WTC11 (cell line): ENCODE results near the gene BCL11B. TPM values are rescaled to one million over a fixed set of nuclear protein-coding genes. Genes with fewer than 3 reads are reported as not detected.

ENCODE experiments used
- ATAC-seq: fragments of 200-7000 bp; cut with Tn5 transposase; 2 replicates; pipeline ENCODE4 v1.10.0; 2021; ENCODE audit warnings: mild to moderate bottlenecking, moderate library complexity
- CTCF ChIA-PET: fragments of 300-600 bp; sonication (Branson Sonifier 250); formaldehyde crosslinking; loops from one replicate; lab custom pipeline; 2021; ENCODE audit warnings: antibody characterized with exemption; lab: Charles Lee
- POLR2A ChIA-PET: fragments of 350-600 bp; sonication (Branson Sonifier 250); formaldehyde crosslinking; loops from one replicate; lab custom pipeline; 2021; ENCODE audit warnings: antibody characterized with exemption; lab: Charles Lee
- DNase-seq: peaks from one replicate; pipeline ENCODE4 v3.0.0; 2021; ENCODE audit warnings: low spot score
- H3K27ac Mint-ChIP-seq: 2 replicates; pipeline ENCODE4 v1.8.0; 2021; ENCODE audit warnings: mixed read lengths
- H3K27me3 Mint-ChIP-seq: 2 replicates; pipeline ENCODE4 v1.8.0; 2021; ENCODE audit warnings: low read depth, mild to moderate bottlenecking, moderate library complexity, mixed read lengths
- H3K36me3 Mint-ChIP-seq: 2 replicates; pipeline ENCODE4 v1.8.0; 2021; ENCODE audit warnings: mixed read lengths
- H3K4me1 Mint-ChIP-seq: 2 replicates; pipeline ENCODE4 v1.8.0; 2022; ENCODE audit warnings: mixed read lengths
- H3K4me3 Mint-ChIP-seq: 2 replicates; pipeline ENCODE4 v1.8.0; 2021; ENCODE audit warnings: mild to moderate bottlenecking, moderate library complexity, mixed read lengths
- H3K9me3 Mint-ChIP-seq: 2 replicates; pipeline ENCODE4 v1.8.0; 2021; ENCODE audit warnings: mixed read lengths
- CDX4 ChIP-seq: fragments of 250-450 bp; sonication (Bioruptor Pico); IDR thresholded peaks from 2 replicates; pipeline ENCODE4 v1.9.0; 2021; ENCODE audit warnings: moderate library complexity, mild to moderate bottlenecking, inconsistent platforms, borderline replicate concordance
- CREB1 ChIP-seq: sonication (generic); formaldehyde crosslinking; IDR thresholded peaks from 2 replicates; pipeline ENCODE4 v1.8.0; 2023; ENCODE audit warnings: mild to moderate bottlenecking, missing genetic modification reagents
- ELF4 ChIP-seq: sonication (generic); formaldehyde crosslinking; IDR thresholded peaks from 2 replicates; pipeline ENCODE4 v1.8.1; 2022; ENCODE audit warnings: low read depth, mild to moderate bottlenecking, moderate library complexity, missing genetic modification reagents
- ETV6 ChIP-seq: sonication (generic); formaldehyde crosslinking; IDR thresholded peaks from 2 replicates; pipeline ENCODE4 v1.8.1; 2022; ENCODE audit warnings: mild to moderate bottlenecking, missing genetic modification reagents
- FOXJ3 ChIP-seq: sonication (generic); formaldehyde crosslinking; IDR thresholded peaks from 2 replicates; pipeline ENCODE4 v1.9.0; 2021; ENCODE audit warnings: missing genetic modification reagents, mild to moderate bottlenecking, borderline replicate concordance
- GRHL2 ChIP-seq: fragments of 250-450 bp; sonication (Bioruptor Pico); IDR thresholded peaks from 2 replicates; pipeline ENCODE4 v1.8.0; 2022; ENCODE audit warnings: mild to moderate bottlenecking, moderate library complexity; ENCODE audit not compliant: insufficient replicate concordance, severe bottlenecking
- GTF2I ChIP-seq: fragments of 250-450 bp; sonication (Bioruptor Pico); conservative IDR thresholded peaks from 2 replicates; pipeline ENCODE4 v1.4.0; 2021; ENCODE audit warnings: mild to moderate bottlenecking
- HMGA2 ChIP-seq: fragments of 250-450 bp; sonication (Bioruptor Pico); IDR thresholded peaks from 2 replicates; pipeline ENCODE4 v1.4.0; 2021; ENCODE audit warnings: mild to moderate bottlenecking, moderate library complexity
- NFATC4 ChIP-seq: fragments of 250-450 bp; sonication (Bioruptor Pico); IDR thresholded peaks from 2 replicates; pipeline ENCODE4 v1.9.0; 2021; ENCODE audit warnings: mild to moderate bottlenecking
- PRDM15 ChIP-seq: sonication (generic); formaldehyde crosslinking; IDR thresholded peaks from 2 replicates; pipeline ENCODE4 v1.8.0; 2022; ENCODE audit warnings: missing genetic modification reagents
- SMAD3 ChIP-seq: sonication (generic); formaldehyde crosslinking; IDR thresholded peaks from 2 replicates; pipeline ENCODE4 v1.8.0; 2022; ENCODE audit warnings: missing genetic modification reagents, mild to moderate bottlenecking, borderline replicate concordance
- SMAD4 ChIP-seq: sonication (generic); formaldehyde crosslinking; IDR thresholded peaks from 2 replicates; pipeline ENCODE4 v1.8.0; 2022; ENCODE audit warnings: mild to moderate bottlenecking, missing genetic modification reagents
- ZNF263 ChIP-seq: sonication (generic); formaldehyde crosslinking; IDR thresholded peaks from 2 replicates; pipeline ENCODE4 v1.8.1; 2022; ENCODE audit warnings: low read depth, mild to moderate bottlenecking, moderate library complexity, missing genetic modification reagents
- total RNA-seq: library from RNA; stranded (reverse); gene quantifications from 3 replicates; pipeline ENCODE4 v1.2.3, GENCODE V29; 2021
- TF ChIP-seq, protein P1 (sequence below): fragments of 250-450 bp; sonication (Bioruptor Pico); conservative IDR thresholded peaks from 2 replicates; pipeline ENCODE4 v1.9.0; 2021; ENCODE audit warnings: mild to moderate bottlenecking
- TF ChIP-seq, protein P2 (sequence below): sonication (generic); formaldehyde crosslinking; IDR thresholded peaks from 2 replicates; pipeline ENCODE4 v1.8.0; 2023; ENCODE audit warnings: mild to moderate bottlenecking, missing genetic modification reagents

Gene BCL11B
- total RNA-seq, 1 experiment from 2014 or later, result 9.1 TPM

GRCh38 chr14:99121319-99121875 is 150.6 kb downstream of the BCL11B start (continued):
- TF ChIP-seq PRDM15, result no peak
- no peak for TF ChIP-seq NFATC4 (CRISPR knock-in tag)
- no peak for TF ChIP-seq SMAD4
- no peak for TF ChIP-seq GRHL2 (CRISPR knock-in tag)
- TF ChIP-seq, all 79 proteins: peak for 0

- TF ChIP-seq SMAD3 (CRISPR knock-in tag) (no peak), ETV6 (CRISPR knock-in tag) (no peak), ELF4 (CRISPR knock-in tag) (no peak), HMGA2 (CRISPR knock-in tag) (no peak), ZNF263 (CRISPR knock-in tag) (no peak), GTF2I (CRISPR knock-in tag) (no peak; the same call in 1 of the 2 replicates), FOXJ3 (CRISPR knock-in tag) (no peak), CREB1 (CRISPR knock-in tag) (no peak), CDX4 (CRISPR knock-in tag) (no peak), PRDM15 (no peak)
- TF ChIP-seq, protein P1, sequence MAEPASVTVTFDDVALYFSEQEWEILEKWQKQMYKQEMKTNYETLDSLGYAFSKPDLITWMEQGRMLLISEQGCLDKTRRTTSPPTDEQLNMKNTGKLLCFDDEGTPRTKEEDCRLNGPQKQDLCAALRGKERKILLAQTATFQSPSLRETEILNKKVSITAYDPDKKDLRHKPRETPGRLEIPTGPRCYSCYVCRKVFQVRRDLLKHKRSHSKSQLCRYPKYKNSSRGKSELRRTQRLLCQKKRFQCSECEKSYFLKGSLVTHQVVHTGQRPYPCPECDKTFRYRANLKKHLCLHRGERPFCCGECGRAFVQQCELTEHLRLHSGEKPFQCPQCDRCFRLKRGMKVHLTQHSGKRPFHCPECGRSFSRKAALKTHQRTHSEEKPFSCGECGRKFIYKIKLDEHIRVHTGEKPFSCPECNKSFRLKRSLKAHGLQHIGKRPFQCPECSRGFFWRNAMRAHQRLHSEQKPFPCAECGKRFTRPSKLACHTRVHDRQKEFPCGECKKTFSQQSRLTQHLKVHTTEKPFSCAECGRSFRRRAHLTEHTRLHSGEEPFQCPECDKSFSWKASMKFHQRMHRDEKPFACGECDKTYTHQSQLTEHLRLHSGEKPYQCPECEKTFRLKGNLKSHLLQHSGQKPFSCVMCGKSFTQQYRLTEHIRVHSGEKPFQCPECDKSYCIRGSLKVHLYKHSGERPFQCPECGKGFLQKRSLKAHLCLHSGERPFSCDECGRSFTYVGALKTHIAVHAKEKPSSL (CRISPR knock-in tag), result no peak
- TF ChIP-seq, protein P2, sequence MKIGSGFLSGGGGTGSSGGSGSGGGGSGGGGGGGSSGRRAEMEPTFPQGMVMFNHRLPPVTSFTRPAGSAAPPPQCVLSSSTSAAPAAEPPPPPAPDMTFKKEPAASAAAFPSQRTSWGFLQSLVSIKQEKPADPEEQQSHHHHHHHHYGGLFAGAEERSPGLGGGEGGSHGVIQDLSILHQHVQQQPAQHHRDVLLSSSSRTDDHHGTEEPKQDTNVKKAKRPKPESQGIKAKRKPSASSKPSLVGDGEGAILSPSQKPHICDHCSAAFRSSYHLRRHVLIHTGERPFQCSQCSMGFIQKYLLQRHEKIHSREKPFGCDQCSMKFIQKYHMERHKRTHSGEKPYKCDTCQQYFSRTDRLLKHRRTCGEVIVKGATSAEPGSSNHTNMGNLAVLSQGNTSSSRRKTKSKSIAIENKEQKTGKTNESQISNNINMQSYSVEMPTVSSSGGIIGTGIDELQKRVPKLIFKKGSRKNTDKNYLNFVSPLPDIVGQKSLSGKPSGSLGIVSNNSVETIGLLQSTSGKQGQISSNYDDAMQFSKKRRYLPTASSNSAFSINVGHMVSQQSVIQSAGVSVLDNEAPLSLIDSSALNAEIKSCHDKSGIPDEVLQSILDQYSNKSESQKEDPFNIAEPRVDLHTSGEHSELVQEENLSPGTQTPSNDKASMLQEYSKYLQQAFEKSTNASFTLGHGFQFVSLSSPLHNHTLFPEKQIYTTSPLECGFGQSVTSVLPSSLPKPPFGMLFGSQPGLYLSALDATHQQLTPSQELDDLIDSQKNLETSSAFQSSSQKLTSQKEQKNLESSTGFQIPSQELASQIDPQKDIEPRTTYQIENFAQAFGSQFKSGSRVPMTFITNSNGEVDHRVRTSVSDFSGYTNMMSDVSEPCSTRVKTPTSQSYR, result no peak
- Mint-ChIP-seq H3K27ac (no peak overlapping the region), H3K36me3 (no peaks in the 10 kb centered on the region), H3K4me1 (peaks cover 19% of the 10 kb centered on the region), H3K4me3 (no peak overlapping the region), H3K9me3 (no peaks in the 10 kb centered on the region), H3K27me3 (peaks cover 17% of the 10 kb centered on the region)
- DNase-seq (no peak), ATAC-seq (no peak)
- CTCF ChIA-PET, result interaction anchor here (0.6 to 2.2 kb wide), 6 partner anchors 103 to 968 kb away, joined by 3 to 10 read pairs (median 4); no protein-coding TSS in a partner anchor
- POLR2A ChIA-PET, result interaction anchor here (0.5 kb wide), 1 partner anchor 19 kb away, joined by 3 read pairs; no protein-coding TSS in a partner anchor
Measured at GRCh38 chr14:99120526-99121318, 151.3 kb downstream of the BCL11B start.
